HG03571 (cell line): ENCODE data around the gene MYOCD.

Experiments used
- ATAC-seq: cut with Tn5 transposase; IDR thresholded peaks from one replicate; pipeline ENCODE4 v1.9.1; 2021; ENCODE audit not compliant: unreplicated experiment

The MYOCD gene

DNA sequence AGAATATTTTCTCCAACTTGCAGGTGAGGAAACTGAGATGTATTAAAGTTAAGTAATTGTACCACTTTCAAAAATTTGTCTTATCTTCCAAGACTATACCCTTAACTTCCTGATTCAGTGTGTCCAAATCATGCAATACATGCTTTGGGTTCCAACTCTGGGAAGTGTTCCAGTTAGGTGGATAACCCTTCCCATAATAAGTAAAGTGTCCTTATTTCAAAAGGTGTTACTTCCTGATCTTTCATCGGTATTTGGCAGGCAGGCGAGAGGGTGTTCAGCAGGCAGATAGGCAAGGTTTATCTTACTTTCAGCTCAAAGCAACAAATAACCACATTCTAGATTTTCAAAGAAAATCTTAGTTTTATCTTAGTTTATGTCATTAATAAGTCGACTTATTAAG is 77.4 kb downstream of the MYOCD start:
- no peak for ATAC-seq

DNA sequence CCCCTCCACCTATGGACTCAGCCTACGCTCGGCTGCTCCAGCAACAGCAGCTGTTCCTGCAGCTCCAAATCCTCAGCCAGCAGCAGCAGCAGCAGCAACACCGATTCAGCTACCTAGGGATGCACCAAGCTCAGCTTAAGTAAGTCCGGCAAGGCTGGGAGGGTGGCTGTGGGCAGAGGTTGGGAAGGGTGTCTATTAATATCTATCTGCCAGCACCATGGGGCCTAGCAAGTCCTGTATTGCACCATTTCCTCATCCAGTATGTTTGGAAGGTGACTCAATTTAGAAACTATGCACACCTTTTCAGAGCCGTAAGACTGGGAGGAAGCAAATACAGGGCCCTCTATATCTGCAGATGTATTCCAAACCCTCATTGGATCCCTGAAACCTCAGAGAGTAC is 78.6 kb downstream of the MYOCD start:
- no peak for ATAC-seq

DNA sequence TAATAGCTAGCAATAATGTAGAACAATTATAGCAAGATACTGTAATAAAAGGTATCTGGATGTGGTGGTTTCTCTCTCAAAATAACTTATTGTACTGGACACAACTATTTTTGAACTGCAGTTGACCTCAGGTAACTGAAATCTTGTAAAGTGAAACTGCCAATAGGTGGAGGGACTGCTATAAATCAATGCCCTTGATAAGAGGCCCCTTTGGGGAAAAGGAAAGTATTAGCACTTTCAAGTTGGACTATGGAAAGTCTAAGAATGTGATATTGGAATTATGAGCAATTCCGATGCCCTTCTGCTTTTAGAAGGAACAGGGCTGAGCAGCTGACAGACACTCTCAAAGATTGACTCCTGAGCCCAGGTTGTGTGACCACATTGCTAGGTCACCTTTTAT is 79.1 kb downstream of the MYOCD start:
- no peak for ATAC-seq

DNA sequence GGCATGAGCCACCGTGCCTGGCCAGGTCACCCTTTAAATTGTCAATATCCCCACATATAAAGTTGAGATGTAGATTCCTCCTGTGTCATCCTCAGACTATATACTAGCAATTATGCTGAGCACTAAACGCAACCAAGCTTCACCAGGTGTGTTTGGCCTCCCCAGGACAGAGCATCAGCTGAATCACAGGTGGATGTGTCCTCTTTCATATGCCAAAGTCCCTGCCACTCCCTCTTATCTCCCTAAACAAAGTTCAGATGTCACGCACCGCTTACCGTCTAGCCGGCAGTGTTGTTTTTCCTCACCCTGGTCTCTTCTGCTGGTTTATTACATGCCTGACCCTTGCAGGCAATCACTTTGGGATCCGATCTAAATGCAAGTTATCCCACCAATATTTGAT is 79.8 kb downstream of the MYOCD start:
- no peak for ATAC-seq

DNA sequence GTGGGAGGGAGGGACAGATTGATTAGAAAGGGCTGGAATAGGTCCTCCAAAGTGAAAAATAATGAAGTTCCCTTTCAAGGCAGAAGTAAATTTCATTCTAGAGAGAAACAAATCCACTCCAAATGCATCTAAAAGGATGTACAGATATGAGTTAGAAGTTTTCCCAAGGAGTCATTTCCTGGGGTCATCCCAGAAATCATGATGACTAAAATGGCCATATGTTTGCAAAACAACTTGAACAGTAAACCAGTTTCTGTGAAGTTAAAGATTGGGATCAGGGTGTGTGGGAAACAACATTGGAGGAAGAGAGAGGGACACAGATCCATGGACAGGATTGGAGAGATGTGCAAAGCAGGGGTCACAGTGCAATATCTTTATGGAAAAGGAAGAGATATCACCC is 91.1 kb downstream of the MYOCD start:
- no peak for ATAC-seq

DNA sequence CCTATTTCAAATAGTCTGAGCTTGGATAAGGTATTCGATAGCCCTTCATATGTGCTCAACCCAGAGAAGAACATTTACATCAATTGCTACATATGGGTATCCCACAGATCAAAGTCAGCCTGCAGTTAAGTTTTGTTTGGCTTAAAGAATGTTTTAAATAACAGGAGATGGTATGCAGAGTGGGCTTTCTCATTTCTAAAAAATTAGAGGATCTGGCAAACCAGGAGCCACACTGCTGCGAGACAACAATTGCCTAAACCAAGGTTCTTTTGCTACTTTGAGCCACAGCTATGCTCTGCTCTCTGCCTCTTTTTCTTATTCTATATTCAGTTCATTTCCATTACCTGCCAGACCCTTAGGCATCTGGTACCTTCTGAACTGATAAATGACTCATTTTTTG is 93.4 kb downstream of the MYOCD start:
- ATAC-seq = no peak

DNA sequence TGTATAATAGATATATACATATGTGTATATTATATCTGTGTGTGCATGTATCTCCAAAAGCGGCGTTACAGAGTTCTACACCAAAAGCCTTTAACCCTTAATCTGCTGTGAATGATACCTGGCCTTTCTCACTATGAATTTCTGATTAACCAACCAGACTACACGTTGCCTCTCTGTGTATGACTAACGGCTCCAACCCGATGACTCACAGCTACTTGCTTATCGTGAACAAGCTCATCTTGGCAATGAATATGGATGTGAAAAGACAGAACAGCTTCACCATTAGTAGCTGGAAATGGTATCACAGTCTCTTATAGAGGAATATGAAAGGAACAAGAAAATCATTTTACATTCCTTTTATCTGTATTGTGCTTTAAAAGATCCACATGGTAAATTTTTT is 99.9 kb downstream of the MYOCD start:
- ATAC-seq = no peak

DNA sequence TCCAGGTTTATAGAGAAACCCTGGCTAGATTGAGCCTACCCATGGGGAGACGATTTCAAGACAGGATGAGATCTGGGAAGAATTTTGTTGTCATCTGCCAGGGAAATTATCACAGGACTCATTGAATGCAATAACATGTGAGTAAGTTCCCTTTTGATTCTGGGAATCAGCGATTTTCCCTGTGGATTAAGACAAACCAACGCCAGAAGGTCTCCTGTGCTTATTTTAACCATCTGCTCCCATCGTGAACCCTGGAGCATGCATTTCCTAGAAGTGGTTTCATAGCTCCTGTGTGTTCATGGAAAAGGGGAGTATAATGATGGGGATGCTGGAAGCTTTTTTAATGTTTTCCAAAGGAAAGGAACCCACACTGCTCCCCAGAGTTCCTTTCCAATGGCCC is 102.6 kb downstream of the MYOCD start:
- ATAC-seq = no peak

DNA sequence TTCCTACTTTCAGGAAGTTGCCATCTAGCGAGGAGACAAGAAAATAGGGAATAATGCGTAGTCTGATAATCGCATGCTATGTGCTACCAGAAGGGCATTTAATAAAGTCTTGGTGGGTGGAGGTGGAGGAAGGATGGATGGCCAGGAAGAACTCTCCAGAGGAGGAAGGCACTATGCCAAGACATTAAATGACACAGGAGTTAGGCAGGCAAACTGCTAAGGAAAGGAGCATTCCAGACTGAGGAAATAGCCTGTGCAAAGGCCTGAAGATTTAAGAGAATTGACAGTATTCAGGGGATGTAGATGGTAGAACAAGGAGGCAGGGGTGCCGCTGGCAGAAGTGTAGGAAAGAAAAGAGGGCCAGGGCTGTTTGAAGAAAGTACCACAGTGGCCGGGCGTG is 104.3 kb downstream of the MYOCD start:
- no peak for ATAC-seq

DNA sequence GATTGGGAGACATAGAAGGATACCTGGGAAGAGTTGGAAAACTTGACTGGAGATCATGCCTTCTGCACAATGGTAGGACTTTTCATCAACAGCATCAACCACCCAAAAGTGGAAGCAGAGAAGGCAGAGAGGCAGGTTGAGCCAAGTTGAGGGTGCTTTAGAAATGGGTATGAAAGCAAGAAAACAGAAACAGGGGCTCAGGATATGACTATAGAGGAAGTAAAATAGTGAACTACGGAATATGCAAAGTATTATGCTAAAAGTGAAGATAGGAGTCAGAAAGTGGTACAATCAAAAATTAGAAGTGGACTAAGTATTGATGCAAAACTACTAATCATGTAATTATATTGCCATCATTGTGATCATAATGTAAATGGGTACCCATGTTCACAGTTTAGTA is 107.5 kb downstream of the MYOCD start:
- no peak for ATAC-seq

DNA sequence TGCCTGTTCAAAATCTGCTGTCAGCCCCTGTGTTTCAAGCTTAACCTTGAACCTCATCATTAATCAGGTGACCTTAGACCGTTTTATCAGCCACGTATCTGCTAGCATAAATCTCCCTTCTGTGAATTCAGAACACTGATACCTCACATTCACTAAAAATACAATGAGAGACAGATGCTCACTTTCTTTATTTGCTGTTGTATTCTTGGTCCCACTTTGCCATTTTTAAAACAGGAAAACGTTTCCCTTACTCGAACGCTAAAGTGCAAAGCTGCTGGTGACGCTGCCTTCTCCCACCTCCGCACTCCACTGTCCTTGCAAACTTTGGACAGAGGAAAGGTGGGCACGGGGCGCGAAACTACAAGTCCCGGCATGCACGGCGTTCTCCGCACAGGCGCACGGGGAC is 123.4 kb downstream of the MYOCD start:
- peak; percentile 97 for ATAC-seq

DNA sequence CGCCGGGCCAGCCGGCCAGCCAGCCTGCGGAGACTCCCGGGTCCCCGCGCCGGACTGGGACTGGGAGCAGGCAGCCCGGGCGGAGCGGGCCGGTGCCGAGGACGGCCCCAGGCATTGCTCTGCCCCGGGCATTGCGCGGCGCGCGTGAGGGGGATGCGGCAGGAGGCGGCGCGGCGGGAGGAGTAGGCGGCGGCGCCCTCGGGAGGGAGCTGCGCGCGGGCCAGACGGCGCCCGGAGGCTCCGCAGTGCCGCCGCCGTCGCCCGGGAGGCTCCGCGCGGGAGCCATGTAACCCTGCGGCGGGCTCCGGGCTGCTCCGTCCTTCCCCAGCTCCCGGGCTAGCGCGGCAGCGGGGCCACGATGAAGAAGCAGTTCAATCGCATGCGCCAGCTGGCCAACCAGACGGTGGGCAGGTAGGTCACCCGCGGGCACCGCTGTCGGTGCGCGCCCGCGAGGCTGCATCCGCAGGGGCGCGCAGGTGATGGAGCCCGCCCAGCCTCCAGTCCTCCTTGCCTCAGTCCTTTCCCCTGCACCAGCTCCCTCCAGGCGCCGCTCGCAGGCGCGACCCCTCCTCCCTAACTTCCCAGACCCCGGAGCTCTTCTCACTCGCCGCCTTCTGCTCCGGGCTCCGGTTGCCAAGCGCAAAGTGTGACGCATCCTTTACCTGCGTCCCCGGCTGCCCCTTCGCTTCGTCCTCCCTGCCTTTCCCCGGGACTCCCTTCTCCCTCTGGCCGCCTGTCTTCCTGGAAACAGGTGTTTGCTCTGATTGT is 124.0 kb downstream of the MYOCD start, which contains the start of gene ARHGAP44:
ARHGAP44 (plus strand) TSS at position 18 of the 768 bp plus-strand sequence; CDS start at position 359, 341 bp downstream.
- ATAC-seq = peak; percentile 55

DNA sequence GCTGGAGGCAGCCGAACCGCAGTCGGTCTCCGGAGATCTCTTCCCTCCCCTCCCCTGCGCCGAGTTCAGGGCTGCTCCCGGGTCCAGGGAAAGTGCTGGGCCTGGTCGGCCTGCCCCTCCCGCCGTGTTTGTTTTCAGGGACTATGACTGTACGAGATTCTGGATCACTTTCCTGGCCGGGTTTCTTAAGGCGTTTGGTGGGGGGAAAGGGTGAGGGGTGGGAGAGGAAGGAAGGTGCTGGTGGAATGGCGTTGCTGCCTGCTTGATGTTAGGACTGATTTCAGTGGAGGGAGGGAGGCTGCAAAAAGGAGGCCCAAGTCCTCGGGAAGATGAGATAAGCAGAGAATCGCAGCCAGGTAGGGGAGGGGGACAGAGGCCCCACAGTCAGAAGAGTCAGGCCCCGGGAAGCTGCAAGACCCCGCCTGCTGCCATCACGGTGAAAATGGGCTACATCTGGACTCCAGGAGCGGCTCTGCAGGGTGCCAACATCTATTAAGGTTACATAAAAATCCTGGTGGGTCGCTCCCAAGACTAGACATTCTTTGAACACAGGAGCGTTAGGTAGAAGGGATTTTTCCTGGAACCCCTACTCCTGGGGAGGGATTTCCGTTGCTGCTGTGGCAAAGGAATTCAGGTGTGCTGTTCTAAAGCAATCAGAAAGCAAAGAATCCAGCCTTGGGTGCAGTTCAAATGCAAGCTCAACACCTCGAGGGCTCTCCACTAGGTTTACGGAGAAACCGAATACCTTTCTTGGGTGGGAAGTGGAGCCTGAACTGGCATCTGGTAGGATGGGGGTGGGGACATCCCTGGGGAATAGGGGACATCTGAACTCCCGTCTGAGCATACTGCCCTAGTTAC is 124.8 kb downstream of the MYOCD start:
- ATAC-seq = no peak

DNA sequence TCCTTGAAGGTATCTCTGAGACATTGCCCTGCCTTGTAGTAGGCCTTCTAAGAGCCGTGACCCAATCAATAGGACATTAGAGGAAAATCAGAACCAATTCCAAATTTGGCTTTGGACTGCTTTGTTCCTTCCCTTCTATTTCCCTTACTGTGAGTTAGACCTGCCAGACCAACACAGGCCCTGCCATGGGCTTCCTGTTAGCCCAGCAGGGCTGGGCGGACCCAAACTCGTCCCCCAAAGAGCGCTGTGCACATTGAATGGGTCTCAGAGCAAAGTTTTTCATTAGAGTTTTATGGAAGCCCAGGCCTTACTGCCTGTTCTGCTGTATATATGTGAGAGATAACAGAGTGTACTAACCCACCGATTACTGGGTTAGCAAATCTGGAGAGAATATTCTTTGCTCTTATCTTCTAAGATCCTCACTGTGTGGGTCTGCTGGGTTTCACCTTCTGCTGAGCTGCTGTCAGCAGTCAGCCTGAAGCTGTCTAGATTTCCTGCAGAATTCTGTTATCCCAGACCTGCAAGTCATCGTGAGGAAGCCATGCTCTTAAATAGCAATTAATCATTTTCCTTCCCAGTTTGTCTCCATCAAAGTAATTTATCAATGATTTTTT is 129.3 kb downstream of the MYOCD start:
- ATAC-seq = no peak

DNA sequence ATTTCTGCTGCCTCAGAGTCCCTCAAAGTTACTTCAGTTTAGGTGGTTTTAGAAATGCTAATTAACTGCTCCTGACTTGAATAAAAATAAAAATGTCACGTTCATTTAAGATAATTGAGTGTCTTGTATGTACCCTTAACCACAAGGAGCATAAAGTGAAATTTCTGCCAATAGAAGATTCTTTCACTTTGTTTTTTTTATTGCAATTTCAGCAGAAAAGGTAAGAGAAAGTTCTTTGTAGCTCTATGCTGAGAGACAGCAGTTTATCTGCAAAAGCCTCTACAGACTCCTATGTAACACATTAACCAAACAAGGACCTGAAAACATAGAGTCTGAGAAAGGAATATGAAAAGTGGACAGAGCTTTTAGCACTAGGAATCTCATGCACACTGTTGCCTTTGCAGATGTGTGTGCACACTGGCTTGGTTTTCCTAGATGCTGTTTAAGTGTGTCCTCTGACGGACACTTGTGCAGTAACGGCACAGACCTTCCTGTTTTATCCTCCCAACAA is 135.2 kb downstream of the MYOCD start:
- no peak for ATAC-seq

DNA sequence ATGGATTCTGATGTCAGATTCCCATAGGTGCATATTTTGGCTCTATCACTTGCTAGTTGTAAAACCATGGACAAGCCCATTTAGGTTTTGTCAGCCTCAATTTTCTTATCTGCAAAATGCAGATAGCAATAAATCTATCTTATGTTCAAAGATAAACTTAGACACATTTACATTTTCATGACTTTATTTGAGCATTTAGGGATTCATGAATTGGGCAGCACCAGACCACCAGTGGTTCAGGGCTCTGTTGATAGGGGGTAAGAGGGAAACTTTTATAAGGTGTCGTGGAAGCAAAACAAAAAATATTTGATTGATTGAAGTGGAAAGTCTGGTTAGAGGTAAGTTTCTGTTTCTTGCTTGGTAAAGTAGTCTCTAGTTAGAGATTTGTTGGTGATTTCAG is 140.9 kb downstream of the MYOCD start:
- ATAC-seq = no peak

DNA sequence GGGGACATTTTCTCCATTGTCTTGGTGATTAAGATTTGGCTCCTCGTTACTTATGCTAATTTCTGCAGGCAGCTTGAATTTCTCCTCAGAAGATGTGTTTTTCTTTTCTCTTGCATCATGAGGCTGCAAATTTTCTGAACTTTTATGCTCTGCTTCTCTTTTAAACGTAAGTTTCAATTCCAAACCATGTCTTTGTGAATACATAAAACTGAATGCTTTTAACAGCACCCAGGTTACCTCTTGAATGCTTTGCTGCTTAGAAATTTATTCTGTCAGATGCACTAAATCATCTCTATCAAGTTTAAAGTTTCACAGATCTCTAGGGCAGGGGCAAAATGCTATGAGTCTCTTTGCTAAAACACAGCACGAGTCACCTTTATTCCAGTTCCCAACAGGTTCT is 143.0 kb downstream of the MYOCD start:
- no peak for ATAC-seq

DNA sequence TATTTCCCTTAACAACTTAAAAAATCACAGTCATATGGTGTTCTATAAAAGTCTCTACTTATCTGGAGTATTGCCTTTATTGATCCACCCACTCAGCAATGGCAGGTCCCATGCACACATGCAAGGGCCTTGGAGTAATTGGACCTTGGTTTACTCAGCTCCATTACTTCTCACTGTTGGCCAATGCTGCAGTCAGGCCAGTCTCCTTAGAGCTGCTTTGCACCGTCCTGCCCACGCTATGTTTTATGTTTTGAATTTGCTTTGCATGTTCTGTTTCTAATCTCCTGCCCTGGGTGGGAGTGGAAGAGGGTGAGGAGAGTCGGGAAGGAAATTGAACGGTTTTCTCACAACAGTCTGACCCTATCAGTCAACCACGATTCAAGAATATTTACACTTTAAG is 147.2 kb downstream of the MYOCD start:
- ATAC-seq = no peak

DNA sequence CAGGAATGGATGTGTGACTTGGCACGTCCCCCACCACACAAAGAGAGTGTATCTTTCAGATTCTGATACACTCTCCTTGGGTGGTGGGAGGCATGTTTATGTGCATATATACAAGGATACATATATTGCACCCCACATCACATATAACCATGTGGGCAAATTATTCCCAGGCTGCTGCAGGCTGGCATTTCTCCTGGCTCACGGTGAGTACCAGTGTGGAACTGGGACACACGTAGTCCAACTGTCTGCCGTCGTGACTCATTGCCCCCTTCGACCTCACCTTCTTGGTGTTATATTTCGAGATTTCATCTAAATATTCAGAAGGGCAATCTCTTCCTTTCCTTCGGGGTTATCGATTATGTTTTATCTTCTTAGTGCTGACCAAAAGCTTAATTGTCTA is 148.0 kb downstream of the MYOCD start:
- no peak for ATAC-seq

DNA sequence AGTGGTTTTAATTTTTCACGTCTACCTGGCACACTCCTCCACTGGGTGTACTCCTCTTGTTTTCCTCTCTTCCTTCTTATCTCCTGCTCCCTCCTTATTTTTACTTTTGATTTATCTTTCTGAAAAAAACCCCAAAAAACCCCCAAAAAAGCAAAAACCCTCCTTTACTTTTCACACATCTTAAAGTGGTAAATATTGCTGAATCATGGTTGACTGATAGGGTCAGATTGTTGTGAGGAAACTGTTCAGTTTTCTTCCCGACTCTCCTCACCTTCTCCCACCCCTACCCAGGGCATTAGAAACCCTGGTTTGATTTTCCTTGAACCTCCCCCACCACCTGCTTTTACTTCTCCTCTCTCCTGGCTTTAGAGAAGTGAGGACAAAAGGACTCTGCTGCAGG is 149.0 kb downstream of the MYOCD start:
- ATAC-seq = no peak

DNA sequence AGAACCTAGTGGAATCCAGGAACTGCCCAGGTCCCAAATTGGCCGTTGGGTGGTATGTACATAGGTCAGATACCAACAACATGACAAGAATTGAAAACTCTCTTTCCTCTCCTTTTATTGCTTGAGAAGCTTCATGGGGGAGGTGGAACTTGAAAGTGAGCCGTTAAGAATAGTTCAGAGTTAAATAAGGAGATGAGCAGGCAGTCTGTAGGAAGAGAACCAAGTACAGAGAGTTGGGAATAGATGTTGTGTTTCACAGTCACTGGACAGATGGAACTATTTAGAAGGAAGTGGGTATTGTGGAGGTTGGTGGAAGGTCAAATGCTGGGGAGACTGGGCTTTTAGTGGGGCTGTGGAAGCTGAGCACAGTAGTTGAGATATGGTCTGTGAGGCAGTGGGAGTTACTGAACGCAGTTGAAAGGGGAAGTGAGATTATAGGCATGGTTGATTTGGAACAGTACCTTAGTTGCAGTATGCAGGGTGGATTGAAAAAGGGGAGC is 150.0 kb downstream of the MYOCD start:
- ATAC-seq = peak; percentile 99
